ENCODE results near the gene BMERB1. TPM values are rescaled to one million over a fixed set of nuclear protein-coding genes. Genes with fewer than 3 reads are reported as not detected.

The BMERB1 gene
- total RNA-seq, 4 donors from 2014 or later = 75.6 to 103 (median 92.9) TPM

GRCh38 chr16:15502041-15502725, 67.8 kb downstream of the BMERB1 start:
- H3K36me3 ChIP-seq = peaks cover 0 to 5% (median 0%) of the 10 kb centered on the region in 4 donors
- no peak overlapping the region for H3K4me3 ChIP-seq
- no peak for TF ChIP-seq EP300 (IDR thresholded peaks at IDR 0.05)
- no peak for TF ChIP-seq POLR2A (IDR thresholded peaks at IDR 0.05; ENCODE audit: low read depth)
- peak in 1 of 2 donors; percentile 23 for TF ChIP-seq POLR2AphosphoS5 (IDR thresholded peaks at IDR 0.05)
- no peak for TF ChIP-seq CTCF (IDR thresholded peaks at IDR 0.05)
- DNase-seq (ENCODE audit: extremely low spot score) = no peak
- H3K9me3 ChIP-seq = no peaks in the 10 kb centered on the region
- peaks cover 0 to 19% (median 14%) of the 10 kb centered on the region in 4 donors for H3K4me1 ChIP-seq
- intact Hi-C loops (cut with DNase I) = no loop called here
- H3K27me3 ChIP-seq = no peaks in the 10 kb centered on the region
- 74% methylated on average over 26 of the region's 26 CpGs for WGBS
- H3K27ac ChIP-seq (replicated peaks in 1 of 4) = peak overlapping the region in 2 of 4 donors; percentile 9 to 30

DNA sequence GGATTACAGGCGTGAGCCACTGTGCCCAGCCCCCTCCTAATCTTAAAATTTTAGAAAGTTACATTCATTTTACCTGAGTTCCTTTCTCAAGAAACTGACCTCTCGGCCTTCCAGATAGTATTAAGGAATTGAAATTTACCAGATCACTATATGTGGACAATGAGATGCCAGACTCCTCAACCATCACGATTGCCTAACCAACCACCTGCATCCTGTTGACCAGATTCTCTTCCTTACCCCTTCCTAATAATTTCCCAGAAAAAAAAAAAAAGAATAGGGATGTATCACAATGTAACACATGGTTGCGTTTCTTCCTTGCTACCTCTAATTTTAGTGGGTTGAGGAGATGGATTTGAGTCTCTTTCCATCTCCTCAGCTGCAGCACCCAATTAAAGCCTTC, 72.1 kb downstream of the BMERB1 start:
- TF ChIP-seq EP300 (IDR thresholded peaks at IDR 0.05) = no peak
- no peak for TF ChIP-seq CTCF (IDR thresholded peaks at IDR 0.05)
- no peak for TF ChIP-seq POLR2AphosphoS5 (IDR thresholded peaks at IDR 0.05)
- TF ChIP-seq POLR2A (IDR thresholded peaks at IDR 0.05; ENCODE audit: low read depth) = no peak
- intact Hi-C loops (cut with DNase I) = no loop called here
- peaks cover 0 to 36% (median 33%) of the 10 kb centered on the region in 4 donors for H3K4me1 ChIP-seq
- H3K27ac ChIP-seq (replicated peaks in 1 of 4) = peak overlapping the region in 2 of 4 donors; percentile 60 to 63
- no peak for DNase-seq (ENCODE audit: extremely low spot score)
- H3K36me3 ChIP-seq = peaks cover 0 to 5% (median 0%) of the 10 kb centered on the region in 4 donors
- no peaks in the 10 kb centered on the region for H3K27me3 ChIP-seq
- no peaks in the 10 kb centered on the region for H3K9me3 ChIP-seq
- 82% methylated on average over 4 of the region's 4 CpGs for WGBS
- H3K4me3 ChIP-seq = no peak overlapping the region

GRCh38 chr16:15507301-15507958, 73.0 kb downstream of the BMERB1 start:
- peaks cover 0 to 5% (median 0%) of the 10 kb centered on the region in 4 donors for H3K36me3 ChIP-seq
- TF ChIP-seq POLR2AphosphoS5 (IDR thresholded peaks at IDR 0.05) (peak in 1 of 2 donors; percentile 80), EP300 (IDR thresholded peaks at IDR 0.05) (no peak), POLR2A (IDR thresholded peaks at IDR 0.05; ENCODE audit: low read depth) (no peak)
- DNase-seq (ENCODE audit: extremely low spot score) = no peak
- peak overlapping the region; percentile 23 to 63 (median 56) for H3K27ac ChIP-seq (replicated peaks in 1 of 4)
- WGBS = 30% methylated on average over 8 of the region's 8 CpGs
- no peak overlapping the region for H3K4me3 ChIP-seq
- no peaks in the 10 kb centered on the region for H3K27me3 ChIP-seq
- no peaks in the 10 kb centered on the region for H3K9me3 ChIP-seq
- H3K4me1 ChIP-seq = peaks cover 0 to 32% (median 31%) of the 10 kb centered on the region in 4 donors
- intact Hi-C loops (cut with DNase I) = no loop called here

DNA sequence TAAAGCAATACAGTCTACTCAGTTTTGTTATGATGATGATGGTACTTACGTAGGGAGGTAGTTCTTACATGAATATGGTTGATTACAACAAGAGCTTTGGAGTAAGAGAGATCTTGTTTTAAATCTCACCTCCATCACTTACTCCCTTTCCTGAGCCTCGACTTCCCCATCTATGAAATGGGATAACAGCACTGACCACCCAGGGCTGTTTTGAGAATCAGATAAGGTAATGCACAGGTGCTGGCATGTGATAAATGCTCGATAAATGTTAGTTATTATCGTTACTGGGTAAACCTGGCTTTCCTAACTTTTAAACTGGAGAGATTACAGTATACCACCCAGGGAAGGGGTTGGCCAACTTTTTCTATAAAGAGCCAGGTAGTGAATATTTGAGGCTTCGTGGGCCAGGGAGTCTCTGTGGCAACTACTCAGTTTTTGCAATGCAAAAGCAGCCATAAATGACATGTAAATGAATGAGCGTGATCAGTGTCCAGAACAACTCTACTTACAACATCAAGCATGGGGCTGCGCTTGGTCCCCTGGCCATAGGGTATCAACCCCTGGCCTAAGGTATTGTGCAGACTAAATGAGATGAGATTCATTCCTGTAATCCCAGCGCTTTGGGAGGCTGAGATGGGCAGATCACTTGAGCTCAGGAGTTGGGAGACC, 73.7 kb downstream of the BMERB1 start:
- intact Hi-C loops (cut with DNase I) = no loop called here
- Histone ChIP-seq H3K4me1 (peaks cover 0 to 29% (median 27%) of the 10 kb centered on the region in 4 donors), H3K27ac (replicated peaks in 1 of 4) (peak overlapping the region in 3 of 4 donors; percentile 53 to 63 (median 60)), H3K27me3 (no peaks in the 10 kb centered on the region), H3K36me3 (peaks cover 0 to 5% (median 0%) of the 10 kb centered on the region in 4 donors), H3K9me3 (no peaks in the 10 kb centered on the region), H3K4me3 (no peak overlapping the region)
- no peak for DNase-seq (ENCODE audit: extremely low spot score)
- WGBS = 98% methylated on average over 8 of the region's 8 CpGs
- TF ChIP-seq POLR2A (IDR thresholded peaks at IDR 0.05; ENCODE audit: low read depth) = no peak
- TF ChIP-seq CTCF (IDR thresholded peaks at IDR 0.05) = no peak
- TF ChIP-seq EP300 (IDR thresholded peaks at IDR 0.05) = no peak
- no peak for TF ChIP-seq POLR2AphosphoS5 (IDR thresholded peaks at IDR 0.05)
